HL-60 (cell line): ENCODE results near the gene SHC2.
"Not testable (repeated sequence)": the region's sequence is repeated elsewhere in the genome, so short reads cannot be mapped to it uniquely, and the experiment has no call there.

Source experiments
- DNase-seq, 2 experiments: peaks; one replicate each; pipeline ENCODE4 v3.0.0-alpha.2; 2010 to 2020; ENCODE audit warnings: low read depth in 1 of 2, low spot score in 1 of 2
- H3K27ac ChIP-seq: fragments of 250-450 bp; sonication (Bioruptor Pico); replicated peaks from 2 replicates; pipeline ENCODE4 v1.5.1; 2020; ENCODE audit warnings: mild to moderate bottlenecking, moderate library complexity
- H3K27me3 ChIP-seq: fragments of 250-450 bp; sonication (Bioruptor Pico); 2 replicates; pipeline ENCODE4 v1.5.1; 2021; ENCODE audit warnings: mild to moderate bottlenecking, moderate library complexity; ENCODE audit not compliant: insufficient read depth, poor library complexity, severe bottlenecking
- H3K4me3 ChIP-seq: replicated peaks from 2 replicates; pipeline ENCODE4 v1.5.1; 2011; ENCODE audit warnings: mild to moderate bottlenecking, control low read depth, low read length; ENCODE audit not compliant: insufficient read depth
- CTCF ChIP-seq: IDR thresholded peaks from one replicate; pipeline ENCODE4 v1.5.1; 2011; ENCODE audit warnings: low read length, control low read depth, inconsistent platforms; ENCODE audit not compliant: insufficient read depth
- GABPA ChIP-seq: IDR thresholded peaks from 2 replicates; pipeline ENCODE4 v1.6.1; 2012; ENCODE audit warnings: low read depth
- POLR2AphosphoS5 ChIP-seq: IDR thresholded peaks from 2 replicates; pipeline ENCODE4 v1.6.1; 2012; ENCODE audit warnings: low read depth
- REST ChIP-seq: IDR thresholded peaks from 2 replicates; pipeline ENCODE4 v1.6.1; 2012; ENCODE audit warnings: low read depth; ENCODE audit not compliant: insufficient replicate concordance
- SPI1 ChIP-seq: IDR thresholded peaks from 2 replicates; pipeline ENCODE4 v1.6.1; 2012; ENCODE audit warnings: low read depth, mild to moderate bottlenecking, borderline replicate concordance

The SHC2 gene

GRCh38 chr19:424546-424945 is 36.3 kb downstream of the SHC2 start:
- DNase-seq = no peak
- Histone ChIP-seq H3K4me3 (no peak overlapping the region), H3K27me3 (no peaks in the 10 kb centered on the region), H3K27ac (no peak overlapping the region)
- TF ChIP-seq GABPA = no peak
- no peak for TF ChIP-seq POLR2AphosphoS5
- TF ChIP-seq REST = no peak
- no peak for TF ChIP-seq SPI1
- no peak for TF ChIP-seq CTCF

- Histone ChIP-seq H3K27ac (no peak overlapping the region), H3K27me3 (no peaks in the 10 kb centered on the region), H3K4me3 (no peak overlapping the region)
- TF ChIP-seq POLR2AphosphoS5 = no peak
- no peak for TF ChIP-seq SPI1
- no peak for TF ChIP-seq CTCF
- no peak for TF ChIP-seq REST
- no peak for TF ChIP-seq GABPA
- no peak for DNase-seq
Measured at GRCh38 chr19:423691-424466, 37.0 kb downstream of the SHC2 start.

GRCh38 chr19:422917-423226 is 38.0 kb downstream of the SHC2 start:
- H3K4me3 ChIP-seq, H3K27me3 ChIP-seq, H3K27ac ChIP-seq, DNase-seq: not testable (repeated sequence)

- TF ChIP-seq REST (no peak), SPI1 (no peak), CTCF (no peak), GABPA (no peak), POLR2AphosphoS5 (no peak)
- DNase-seq = no peak
- Histone ChIP-seq H3K27ac (no peak overlapping the region), H3K4me3 (no peak overlapping the region), H3K27me3 (no peaks in the 10 kb centered on the region)
Measured at GRCh38 chr19:422213-422916, 38.5 kb downstream of the SHC2 start.
